Stimulated activated CD4-positive, alpha-beta T cell treated with anti-CD3 and anti-CD28 coated beads, Interleukin-1b, Interleukin-23, amount 100 ng/mL, for 24 hours (primary cell): ENCODE measurements around the gene EHMT1.
"Not testable (repeated sequence)": the region's sequence is repeated elsewhere in the genome, so short reads cannot be mapped to it uniquely, and the experiment has no call there.

Experiments used
- DNase-seq, 4 experiments: peaks; one replicate each; pipeline ENCODE4 v3.0.0-alpha.2; 2020; ENCODE audit warnings: low read depth in 4 of 4, low spot score in 1 of 4

Gene EHMT1

DNA sequence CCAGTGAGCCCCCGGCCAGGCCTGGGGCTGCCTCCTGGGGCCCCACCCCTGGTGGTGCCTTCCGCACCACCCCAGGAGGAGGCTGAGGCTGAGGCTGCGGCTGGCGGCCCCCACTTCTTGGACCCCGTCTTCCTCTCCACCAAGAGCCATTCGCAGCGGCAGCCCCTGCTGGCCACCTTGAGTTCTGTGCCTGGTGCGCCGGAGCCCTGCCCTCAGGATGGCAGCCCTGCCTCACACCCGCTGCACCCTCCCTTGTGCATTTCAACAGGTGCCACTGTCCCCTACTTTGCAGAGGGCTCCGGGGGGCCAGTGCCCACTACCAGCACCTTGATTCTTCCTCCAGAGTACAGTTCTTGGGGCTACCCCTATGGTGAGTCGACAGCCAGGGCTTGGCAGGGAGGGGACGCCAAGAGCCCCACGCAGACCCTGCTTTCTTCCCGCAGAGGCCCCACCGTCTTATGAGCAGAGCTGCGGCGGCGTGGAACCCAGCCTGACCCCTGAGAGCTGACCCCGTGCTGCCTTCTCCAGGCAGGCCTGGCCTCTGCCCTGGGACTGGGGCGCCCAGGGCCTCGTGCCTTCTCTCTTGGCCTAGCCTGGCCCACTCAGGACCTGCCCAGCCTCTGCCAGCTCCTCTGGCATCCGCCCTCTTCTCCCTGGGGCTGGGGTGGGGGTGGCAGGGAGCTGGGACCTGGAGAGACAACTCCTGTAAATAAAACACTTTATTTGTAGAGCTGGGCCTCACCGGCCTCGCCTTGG lies 4.0 kb upstream of the EHMT1 start:
- DNase-seq: no peak

DNA sequence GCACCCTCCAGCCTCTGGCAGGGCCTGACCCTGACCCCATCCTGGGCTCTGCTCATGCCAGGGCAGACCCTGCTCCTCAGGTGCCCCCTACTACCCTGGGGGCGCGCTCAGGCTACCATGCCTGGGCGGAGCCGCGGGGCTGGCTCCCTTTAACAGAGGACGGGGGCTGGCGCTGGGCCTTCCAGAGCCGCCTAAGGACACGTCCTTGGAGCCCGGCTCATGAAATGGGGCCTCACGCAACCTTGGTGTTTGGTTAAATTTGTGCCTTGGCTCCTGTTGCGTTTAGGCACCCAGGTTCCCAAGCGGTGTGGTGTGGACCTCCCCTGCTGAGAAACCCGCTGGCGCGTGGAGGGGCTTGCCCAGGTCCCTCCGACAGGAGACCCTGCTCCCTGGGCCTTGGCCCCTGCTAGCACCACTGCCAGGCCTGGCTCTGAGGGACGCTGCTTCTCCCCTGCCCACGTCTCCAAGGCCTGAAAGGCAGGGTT lies 3.4 kb upstream of the EHMT1 start:
- DNase-seq: no peak

DNA sequence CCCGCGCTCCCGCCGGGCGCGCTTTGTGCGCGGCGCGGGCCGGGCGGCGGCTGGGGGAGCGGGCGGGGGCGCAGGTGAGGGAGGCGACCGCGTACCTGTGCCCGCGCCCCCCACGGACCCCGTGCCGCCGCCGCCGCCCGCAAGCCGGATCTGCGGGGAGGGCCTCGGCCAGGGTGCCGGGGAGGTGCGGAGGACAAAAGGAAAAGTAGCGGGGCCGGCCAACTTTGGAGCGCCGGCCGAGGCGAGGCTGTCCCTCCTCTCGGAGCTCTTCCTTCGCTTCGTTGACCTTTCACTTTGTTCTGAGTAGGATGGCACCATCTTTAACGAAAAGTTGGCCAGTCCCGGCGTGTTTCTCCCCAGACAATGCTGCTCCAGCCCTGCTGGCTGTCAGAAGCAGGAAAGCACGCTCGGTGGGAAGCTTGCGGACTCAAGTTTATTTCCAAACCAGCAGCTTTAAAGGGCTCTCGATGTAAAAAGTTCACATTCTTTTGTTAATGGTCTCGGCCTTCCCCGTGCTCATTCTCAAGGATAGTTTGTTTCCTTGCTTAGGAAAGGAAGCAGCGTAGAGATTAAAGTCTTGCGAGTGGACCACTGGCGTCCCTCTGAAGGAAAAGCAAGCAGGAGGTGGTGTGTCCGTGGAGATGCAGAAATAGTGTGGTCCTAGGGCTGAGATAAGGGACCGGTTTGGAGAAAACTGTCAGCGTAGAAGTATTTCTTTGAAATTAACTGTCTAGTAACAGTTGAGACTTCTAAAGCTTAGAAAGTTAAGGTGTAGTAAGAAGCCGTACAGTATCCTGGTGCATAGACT lies 639 bp downstream of the EHMT1 start:
- DNase-seq: no peak

DNA sequence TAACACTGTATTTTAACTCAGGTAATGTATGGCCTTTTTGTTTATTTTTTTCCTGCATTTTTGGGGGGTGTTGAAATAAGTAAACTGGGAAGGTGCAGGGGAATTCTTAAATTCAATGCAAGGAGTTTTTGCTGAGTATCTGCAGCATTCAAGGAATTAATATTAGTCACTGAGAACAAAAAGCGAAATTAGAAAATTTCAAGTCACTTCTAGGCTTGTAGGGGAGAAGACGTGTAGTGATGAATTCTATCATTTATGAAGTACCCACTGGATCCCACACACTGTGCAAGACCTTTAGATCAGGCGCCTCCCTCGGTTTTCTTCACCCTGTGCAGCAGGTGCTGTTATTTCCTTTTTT lies 1.2 kb downstream of the EHMT1 start:
- no peak for DNase-seq

DNA sequence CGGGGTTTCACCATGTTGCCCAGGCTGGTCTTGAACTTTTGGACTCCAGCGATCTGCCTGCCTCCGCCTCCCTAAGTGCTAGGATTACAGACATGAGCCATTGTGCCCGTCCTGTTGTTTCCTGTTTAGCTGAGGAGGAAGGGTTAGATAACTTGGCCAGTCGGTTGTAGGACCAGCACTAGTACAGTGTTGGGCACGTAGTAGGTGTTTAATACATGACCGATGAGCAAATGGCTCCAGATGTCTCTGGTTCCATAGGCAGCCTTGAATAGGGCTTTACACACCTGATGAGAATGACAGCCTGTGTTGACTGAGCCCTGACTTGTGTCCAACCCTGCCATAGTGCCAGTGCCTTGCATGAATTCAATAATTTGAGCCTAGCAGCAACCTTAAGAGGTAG lies 1.8 kb downstream of the EHMT1 start:
- DNase-seq: no peak

DNA sequence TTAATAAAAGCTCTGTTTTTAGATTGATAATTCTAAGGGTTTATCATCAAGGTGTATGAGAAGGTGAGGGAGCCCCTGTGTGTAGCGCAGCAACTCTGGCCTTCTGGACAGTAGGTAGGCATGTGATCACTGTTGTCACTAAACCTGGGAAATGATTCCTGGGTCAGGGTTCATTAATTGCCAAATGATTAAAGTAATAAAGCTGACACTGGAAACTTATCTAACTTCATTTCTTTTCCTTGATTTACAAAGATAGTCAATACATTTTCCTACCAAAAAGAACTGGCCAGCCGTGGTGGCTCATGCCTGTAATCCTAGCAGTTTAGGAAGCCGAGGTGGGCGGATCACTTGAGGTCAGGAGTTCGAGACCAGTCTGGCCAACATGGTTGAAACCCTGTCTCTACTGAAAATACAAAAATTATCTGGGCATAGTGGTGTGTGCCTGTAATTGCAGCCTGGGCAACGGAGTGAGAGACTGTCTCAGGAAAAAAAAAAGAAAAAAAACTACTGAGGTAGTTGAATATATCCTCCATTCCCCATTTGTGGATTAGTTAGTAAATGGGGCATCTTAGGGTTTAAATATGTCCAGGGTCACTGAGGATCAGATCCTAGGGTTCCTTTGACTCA lies 2.4 kb downstream of the EHMT1 start:
- DNase-seq: no peak

DNA sequence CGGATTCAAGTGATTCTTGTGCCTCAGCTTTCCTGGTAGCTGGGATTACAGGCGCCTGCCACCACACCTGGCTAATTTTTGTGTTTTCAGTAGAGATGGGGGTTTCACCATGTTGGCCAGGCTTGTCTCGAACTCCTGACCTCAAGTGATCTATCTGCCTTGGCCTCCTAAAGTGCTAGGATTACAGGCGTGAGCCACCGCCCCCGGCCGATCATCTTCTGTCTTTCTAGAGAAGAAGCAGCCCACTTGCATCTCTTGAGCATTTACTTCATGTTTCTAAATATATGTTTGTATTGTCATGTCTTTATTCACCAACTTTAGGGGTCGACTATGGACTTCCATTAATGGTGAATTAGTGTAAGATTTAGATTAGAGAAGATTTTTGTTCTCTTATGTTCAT lies 3.4 kb downstream of the EHMT1 start:
- DNase-seq: not testable (repeated sequence)

DNA sequence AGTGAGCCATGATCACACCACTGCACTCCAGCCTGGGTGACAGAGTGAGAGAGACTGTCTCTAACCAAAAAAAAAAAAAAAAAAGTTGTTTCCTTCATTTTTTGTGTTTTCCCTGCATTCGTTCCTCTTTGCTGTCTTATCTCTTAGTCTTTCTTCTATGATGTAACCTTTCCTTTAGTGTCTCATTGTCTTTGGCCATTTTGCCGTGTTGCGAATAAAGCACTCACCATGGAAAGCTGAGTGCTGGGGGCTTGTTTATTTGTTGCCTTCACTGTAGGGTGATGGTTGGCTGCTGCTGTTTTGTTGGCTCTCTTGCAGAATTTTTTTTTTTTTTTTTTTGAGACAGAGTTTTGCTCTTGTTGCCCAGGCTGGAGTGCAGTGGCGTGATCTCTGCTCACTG lies 7.7 kb downstream of the EHMT1 start:
- no peak for DNase-seq

DNA sequence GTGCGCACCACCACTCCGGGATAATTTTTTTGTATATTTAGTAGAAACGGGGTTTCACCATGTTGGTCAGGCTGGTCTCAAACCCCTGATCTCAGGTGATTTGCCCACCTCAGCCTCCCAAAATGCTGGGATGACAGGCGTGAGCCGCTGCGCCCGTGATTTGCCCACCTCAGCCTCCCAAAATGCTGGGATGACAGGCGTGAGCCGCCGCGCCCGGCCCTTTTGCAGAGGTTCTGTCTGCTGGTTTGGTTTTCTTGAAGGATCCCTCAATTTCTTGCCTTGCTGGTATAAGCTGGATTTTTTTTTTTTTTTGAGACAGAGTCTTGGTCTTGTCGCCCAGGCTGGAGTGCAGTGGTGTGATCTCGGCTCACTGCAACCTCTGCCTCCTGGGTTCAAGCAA lies 8.6 kb downstream of the EHMT1 start:
- DNase-seq: not testable (repeated sequence)

DNA sequence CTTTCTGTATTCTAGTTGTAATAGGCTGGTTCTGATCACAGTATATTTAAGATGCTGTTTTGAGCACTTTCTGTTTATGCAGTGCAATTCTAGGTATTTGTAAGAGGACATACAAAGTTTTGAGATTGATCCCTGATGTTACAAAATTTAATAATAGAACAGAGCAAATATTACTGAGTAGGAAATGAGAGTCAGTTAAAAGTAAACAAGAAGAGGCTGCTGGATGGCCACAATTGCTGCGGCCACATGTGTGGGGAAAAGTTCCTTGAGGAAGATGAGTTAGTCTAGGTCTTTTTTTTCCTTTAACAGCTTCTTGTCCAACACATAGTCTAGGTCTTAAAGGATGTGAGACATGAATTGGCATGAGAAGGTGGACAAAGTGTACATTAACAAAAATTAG lies 11.3 kb downstream of the EHMT1 start:
- no peak for DNase-seq

DNA sequence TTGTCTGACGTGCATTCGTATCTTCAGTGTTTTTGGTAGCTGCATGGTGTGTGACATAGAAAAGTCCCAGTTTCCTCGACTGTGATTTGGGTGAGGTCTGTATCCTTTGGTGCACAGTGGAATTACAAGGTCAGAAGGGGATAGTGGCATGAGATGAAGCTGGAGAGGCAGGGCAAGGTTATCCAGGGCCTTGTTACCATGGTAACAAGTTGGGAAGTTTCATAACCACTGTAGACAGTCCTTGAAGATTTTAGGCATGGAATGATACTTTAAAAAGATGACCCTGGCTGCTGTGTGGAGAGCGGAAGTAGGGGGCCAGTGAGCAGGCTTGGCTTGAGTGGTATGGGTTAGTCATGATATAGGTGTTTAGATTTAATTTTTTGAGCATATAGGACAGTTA lies 11.9 kb downstream of the EHMT1 start:
- no peak for DNase-seq

DNA sequence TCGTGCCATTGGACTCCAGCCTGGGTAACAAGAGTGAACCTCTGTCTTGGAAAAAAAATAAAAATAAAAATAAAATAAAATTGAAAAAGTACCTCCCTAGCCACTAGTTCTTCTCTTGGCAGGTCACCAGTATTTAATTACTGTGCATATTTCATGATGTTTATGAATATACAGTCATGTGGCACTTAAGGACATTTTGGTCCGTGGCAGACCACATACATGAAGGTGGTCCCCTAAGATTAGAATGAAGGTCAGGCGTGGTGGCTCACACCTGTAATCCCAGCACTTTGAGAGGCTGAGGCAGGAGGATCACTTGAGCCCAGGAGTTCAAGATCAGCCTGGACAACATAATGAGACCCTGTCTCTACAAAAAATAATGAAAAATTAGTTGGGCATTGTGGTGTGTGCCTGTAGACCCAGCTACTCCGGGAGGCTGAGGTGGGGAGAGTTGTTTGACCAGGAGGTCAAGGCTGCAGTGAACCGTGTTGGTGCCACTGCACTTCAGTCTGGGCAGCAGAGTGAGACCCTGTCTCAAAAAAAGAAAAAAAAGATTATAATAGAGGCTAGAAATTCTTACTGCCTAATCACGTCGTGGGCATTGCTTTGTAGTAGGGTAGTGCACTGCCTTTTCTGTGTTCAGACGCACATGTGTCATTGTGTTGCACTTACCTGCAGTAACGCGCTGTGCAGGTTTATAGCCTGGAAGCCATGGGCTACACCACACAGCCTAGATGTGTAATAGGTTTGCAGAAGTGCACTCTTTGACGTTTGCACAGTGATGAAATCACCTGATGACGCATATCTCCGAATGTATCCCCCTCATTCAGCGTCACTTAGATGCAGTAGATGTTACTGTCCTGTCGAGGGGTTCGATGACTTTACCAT lies 12.8 kb downstream of the EHMT1 start:
- no peak for DNase-seq

DNA sequence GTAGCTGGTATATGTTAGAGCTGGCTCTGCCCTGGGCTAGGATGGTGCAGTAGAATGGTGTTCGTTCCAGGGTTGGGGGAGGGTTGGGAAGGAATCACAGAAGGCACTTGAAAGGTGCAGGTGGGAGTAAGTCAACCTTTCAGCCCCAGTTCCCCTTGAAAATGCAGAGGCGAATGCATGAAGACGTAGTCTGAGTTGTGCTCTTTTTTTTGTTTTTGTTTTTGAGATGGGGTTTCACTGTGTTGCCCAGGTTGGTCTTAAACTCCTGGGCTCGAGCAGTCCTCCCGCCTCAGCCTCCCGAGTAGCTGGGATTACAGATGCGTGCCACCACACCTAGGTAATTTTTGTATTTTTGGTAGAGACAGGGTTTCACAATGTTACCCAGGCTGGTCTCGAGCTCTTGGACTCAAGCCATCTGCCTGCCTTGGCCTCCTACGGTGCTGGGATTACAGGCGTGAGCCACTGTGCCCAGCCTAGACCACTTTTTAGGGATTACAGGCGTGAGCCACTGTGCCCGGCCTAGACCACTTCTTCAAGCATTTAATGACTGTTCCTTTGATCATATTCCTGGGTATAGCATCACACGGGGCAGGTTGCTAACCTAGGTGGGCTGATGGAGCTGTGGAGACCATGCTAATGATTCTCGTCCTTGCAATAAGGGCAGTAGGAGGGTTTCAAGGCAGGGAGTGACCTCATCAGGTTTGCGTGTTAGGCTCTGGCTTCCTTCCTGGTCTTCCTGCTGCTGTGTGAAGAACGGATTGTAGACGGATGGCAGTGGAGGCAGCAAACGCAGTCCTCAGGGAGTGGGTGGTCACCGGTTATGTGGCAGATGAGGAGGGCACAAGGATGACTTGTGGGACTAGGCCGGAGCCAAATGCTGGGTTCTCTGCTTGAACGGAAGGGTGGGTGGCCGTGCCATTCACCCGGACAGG lies 13.7 kb downstream of the EHMT1 start:
- no peak for DNase-seq

DNA sequence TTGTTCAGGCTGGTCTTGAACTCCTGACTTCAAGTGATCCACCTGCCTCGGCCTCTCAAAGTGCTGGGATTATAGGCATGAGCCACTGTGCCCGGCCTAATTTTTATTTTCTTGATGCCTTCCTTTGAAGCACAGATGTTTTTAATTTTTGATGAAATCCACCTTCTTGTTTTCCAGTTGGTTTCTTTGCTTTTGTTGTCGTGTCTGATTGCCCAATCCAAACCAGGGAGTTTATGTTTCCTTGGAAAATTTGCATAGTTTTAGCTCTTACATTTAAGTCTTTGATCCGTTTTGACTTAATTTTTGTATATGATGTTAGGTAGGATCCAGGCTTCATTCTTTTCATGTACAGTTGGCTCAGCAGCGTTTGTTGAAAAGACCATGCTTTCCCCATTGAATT lies 15.2 kb downstream of the EHMT1 start:
- no peak for DNase-seq

DNA sequence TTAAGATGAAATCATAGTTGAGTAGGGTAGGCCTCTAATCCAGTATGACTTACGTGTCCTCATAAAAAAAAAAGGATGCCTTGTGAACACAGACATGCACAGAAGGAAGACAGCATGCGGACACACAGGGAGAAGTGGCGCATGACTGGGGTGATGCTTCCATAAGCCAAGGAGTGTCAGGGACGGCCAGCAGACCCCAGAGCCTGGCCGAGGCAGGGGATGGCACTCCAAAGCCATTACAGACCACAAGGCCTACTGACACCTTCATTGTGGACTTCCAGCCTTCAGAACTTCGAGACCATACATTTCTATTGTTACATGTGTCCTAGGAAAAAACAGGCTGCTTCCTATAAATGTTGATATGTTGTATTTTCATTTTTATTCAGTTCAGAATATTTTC lies 19.9 kb downstream of the EHMT1 start:
- DNase-seq: no peak

DNA sequence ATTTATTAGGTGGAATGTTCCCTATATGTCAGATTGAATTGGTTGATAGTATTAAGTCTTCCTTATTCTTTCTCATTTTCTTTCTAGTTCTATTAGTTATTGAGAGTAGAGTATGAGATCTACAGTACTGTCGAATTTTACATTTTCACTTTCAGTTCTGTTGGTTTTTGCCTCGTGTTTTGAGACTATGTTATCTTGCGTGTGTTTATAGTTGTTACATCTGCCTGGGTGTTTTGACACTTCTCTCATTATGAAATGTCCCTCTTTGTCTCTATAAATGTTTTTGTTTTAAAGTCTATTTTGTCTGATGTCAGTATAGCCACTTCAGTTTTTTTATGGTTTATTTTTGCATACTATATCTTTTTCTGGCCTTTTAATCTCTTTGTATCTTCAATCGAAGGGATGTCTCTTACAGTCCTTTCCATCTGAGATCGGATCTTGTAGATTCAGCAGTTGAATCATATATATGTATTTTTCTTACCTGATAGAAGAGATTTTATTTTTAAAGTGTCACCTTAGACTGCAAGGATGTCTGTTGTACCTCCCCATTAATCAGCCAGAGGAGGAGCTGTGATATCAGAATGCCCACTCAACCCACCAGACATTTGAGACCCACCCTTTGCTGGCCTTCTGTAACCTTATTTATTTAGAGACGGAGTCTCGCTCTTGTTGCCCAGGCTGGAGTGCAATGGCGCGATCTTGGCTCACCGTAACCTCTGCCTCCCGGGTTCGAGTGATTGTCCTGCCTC lies 20.7 kb downstream of the EHMT1 start:
- no peak for DNase-seq

DNA sequence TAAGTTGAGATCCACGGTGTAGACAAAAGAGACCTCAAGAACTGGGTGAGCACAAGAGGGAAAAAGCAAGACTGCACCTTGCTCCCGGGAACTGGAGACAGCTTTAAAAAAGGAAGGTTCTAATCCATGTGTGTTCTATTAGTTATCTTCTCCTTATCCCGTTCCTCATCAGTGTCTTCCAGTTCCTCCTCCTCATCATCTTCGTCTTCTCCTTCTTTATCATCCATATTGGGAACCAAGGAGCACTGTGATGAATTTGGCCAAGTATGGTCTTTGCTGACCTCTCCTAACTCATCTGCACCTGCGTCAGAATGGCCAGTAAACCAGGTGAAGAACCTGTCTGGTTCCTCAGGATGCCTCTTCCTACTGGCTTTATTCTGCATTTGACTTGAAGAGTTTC lies 22.1 kb downstream of the EHMT1 start:
- no peak for DNase-seq

DNA sequence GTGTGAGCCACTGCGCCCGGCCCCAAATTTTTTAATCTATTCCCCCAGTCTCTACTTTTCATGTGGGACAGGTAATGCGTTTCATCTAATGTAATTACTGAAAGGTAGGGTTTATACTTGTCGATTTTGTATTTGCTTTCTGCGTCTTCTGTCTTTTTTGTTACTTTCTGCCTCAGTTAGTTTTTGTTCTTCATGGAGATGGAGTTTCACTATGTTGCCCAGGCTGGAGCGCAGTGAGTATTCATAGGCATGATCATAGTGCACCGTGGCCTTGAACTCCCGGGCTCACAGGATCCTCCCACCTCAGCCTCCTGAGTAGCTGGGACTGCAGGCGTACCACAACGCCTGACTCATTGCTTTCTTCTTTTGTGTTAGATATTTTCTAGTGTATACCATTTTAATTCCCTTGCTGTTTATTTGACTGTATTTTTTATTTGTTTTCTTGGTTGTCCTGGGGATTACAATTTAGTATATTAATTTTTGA lies 23.4 kb downstream of the EHMT1 start:
- DNase-seq: no peak

DNA sequence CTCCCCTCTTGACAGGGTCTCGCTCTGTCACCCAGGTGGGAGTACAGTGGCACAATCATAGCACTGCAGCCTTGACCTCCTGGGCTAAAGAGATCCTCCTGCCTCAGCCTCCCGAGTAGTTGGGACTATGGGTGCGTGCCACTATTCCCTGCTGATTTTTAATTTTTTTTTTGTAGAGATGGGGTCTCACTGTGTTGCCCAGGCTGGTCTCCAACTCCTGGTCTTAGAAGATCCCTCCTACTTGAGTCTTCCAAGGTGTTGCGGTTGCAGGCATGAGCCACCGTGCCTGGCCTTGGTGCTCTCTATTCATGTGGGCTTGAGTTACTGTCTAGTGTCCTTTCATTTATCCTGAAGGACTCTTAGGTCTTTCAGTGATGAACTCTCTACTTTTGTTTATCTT lies 24.1 kb downstream of the EHMT1 start:
- no peak for DNase-seq
